Measurements from ENCODE around the gene DVL2.

DVL2 gene

DNA sequence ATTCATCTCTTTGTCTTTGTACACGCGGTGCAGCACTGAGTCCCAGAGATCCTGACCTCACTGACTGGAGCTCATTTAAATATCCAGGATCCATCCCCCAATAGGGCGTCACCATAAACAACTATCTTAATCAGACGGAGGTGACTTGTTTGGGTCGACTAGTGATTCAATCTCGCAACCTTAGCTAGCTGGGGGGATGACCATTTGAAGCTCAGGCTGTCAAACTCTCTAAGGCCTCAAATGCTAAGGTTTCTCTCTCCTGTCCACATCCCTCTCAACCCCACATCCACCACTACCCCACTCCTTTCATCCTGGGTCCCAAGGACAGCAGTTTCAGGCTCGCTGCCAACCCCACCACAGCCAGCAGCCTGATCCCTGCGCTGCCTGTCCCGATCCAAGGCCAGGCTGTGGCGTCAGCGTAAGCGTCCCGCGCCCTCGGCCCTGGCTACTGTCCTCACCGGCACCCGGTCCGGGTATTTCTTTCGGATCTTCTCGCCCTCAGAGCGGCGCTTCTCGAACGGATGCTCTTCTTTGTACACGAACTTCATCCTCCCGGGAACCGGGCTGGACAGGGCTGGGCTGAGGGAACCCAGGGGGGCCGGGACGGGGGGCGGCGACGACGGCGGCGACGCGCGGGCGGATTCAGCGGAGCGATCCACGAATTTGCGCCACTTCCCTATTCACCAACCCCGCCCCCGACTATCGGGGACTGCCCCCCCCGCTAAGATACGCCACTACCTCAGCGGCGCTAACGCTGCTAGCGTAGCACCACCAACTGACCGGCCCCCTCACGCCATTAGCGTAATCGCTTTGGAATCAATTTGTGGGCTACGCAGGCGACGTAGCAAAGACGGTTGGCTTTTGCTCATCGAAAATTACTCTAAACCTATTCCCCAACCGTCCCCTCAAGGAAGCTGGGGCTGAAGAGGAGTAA is 7.7 kb upstream of the DVL2 start, which contains the start of gene GABARAP:
TSS of gene GABARAP (minus strand) at position 667 of the 934 bp plus-strand sequence. CDS start at position 548, 119 bp downstream.
- TF ChIP-seq, protein P1, sequence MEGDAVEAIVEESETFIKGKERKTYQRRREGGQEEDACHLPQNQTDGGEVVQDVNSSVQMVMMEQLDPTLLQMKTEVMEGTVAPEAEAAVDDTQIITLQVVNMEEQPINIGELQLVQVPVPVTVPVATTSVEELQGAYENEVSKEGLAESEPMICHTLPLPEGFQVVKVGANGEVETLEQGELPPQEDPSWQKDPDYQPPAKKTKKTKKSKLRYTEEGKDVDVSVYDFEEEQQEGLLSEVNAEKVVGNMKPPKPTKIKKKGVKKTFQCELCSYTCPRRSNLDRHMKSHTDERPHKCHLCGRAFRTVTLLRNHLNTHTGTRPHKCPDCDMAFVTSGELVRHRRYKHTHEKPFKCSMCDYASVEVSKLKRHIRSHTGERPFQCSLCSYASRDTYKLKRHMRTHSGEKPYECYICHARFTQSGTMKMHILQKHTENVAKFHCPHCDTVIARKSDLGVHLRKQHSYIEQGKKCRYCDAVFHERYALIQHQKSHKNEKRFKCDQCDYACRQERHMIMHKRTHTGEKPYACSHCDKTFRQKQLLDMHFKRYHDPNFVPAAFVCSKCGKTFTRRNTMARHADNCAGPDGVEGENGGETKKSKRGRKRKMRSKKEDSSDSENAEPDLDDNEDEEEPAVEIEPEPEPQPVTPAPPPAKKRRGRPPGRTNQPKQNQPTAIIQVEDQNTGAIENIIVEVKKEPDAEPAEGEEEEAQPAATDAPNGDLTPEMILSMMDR (IDR thresholded peaks at IDR 0.05) = peak; percentile 16
- Histone ChIP-seq H3K4me1 (ENCODE audit: control insufficient read depth in 1 of 2, insufficient read depth in 1 of 2, low read depth in 1 of 2, low read length in 1 of 2) (peaks cover 38 to 40% of the 10 kb centered on the region in 2 experiments), H3K9me3 (no peaks in the 10 kb centered on the region), H3K4me3 (ENCODE audit: low read depth in 1 of 2, low read length in 1 of 2) (peak within 1 kb of the TSS; percentile 84 to 98), H3K27me3 (no peaks in the 10 kb centered on the region), H3K36me3 (peaks cover 53% of the 10 kb centered on the region), H3K27ac (peak within 1 kb of the TSS; percentile 99)

DNA sequence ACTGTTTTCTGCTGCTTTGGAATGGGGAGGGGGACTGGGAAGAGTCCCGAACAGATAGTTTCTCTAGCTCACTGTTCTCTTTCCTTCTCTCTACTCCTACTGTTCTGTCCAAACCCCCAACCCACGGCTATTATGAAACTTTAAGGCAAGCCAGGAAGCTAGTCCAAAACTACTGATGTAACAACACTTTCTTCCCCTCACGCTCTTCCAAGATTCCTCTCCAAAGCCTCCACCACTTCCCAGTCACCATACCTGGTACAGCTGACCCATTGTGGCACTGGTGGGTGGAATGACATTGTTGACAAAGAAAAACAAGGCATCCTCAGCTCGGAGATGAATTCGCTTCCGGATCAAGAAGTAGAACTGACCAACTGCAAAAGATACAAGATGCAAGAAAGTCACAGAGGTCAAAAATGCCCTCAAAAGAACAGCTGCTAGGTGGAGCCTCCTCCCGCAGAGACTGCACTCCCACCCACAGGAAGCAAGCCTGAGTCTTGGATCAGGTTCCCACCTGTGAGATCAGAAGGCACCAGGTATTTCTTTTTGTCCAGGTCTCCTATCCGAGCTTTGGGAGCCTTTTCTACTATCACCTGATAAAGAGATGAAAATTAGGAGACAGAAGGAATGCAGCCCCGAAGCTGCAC is 6.9 kb upstream of the DVL2 start:
- Histone ChIP-seq H3K9me3 (no peaks in the 10 kb centered on the region), H3K4me3 (ENCODE audit: low read depth in 1 of 2, low read length in 1 of 2) (peak overlapping the region; percentile 84 to 98), H3K36me3 (peaks cover 53% of the 10 kb centered on the region), H3K27ac (peak overlapping the region; percentile 99), H3K27me3 (no peaks in the 10 kb centered on the region), H3K4me1 (ENCODE audit: control insufficient read depth in 1 of 2, insufficient read depth in 1 of 2, low read depth in 1 of 2, low read length in 1 of 2) (peaks cover 42 to 47% of the 10 kb centered on the region in 2 experiments)
- TF ChIP-seq, protein P1 (IDR thresholded peaks at IDR 0.05) = no peak

DNA sequence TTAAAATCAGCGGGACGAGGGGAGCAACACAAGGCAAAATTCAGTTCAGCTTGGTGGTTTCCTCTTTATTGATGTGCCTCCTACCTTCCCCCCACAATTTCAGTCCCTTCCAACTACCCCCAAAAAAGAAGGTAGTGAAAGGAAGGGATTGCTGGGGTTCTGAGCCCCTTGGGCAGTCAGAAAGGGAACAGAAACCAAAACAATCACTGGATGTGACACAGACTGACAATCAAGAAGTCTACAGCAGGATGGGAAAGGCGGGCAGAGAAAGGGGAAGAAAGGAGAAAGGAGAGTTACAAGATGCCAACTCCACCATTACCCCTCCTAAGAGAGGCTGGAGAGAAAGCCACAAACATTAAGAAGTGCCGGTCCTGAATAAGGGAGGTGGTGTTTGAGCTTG is 6.1 kb upstream of the DVL2 start:
- H3K4me1 ChIP-seq (ENCODE audit: control insufficient read depth in 1 of 2, insufficient read depth in 1 of 2, low read depth in 1 of 2, low read length in 1 of 2) = peaks cover 48 to 54% of the 10 kb centered on the region in 2 experiments
- H3K36me3 ChIP-seq = peaks cover 54% of the 10 kb centered on the region
- TF ChIP-seq, protein P1 (IDR thresholded peaks at IDR 0.05) = no peak
- no peaks in the 10 kb centered on the region for H3K27me3 ChIP-seq
- H3K9me3 ChIP-seq = no peaks in the 10 kb centered on the region
- H3K4me3 ChIP-seq (ENCODE audit: low read depth in 1 of 2, low read length in 1 of 2) = peak overlapping the region; percentile 84 to 98
- H3K27ac ChIP-seq = peak overlapping the region; percentile 99

GRCh38 chr17:7239091-7240027 is 5.0 kb upstream of the DVL2 start, which contains the start of gene PHF23:
Gene PHF23, minus strand, starts transcription at chr17:7239457. Its CDS starts 178 bp downstream, at chr17:7239279.
- no peaks in the 10 kb centered on the region for H3K9me3 ChIP-seq
- H3K4me1 ChIP-seq (ENCODE audit: control insufficient read depth in 1 of 2, insufficient read depth in 1 of 2, low read depth in 1 of 2, low read length in 1 of 2) = peaks cover 58 to 64% of the 10 kb centered on the region in 2 experiments
- peak within 1 kb of the TSS; percentile 84 to 98 for H3K4me3 ChIP-seq (ENCODE audit: low read depth in 1 of 2, low read length in 1 of 2)
- H3K27me3 ChIP-seq = no peaks in the 10 kb centered on the region
- TF ChIP-seq, protein P1 (IDR thresholded peaks at IDR 0.05) = peak; percentile 72
- peak within 1 kb of the TSS; percentile 99 for H3K27ac ChIP-seq
- peaks cover 55% of the 10 kb centered on the region for H3K36me3 ChIP-seq

Measured in neutrophil (primary cell).